GM18507 (cell line): ENCODE measurements around the gene COG8.
"Not testable (repeated sequence)": the region's sequence is repeated elsewhere in the genome, so short reads cannot be mapped to it uniquely, and the experiment has no call there.

Source experiments
- DNase-seq: peaks from one replicate; pipeline ENCODE4 v3.0.0; 2011; ENCODE audit warnings: low read depth; ENCODE audit not compliant: insufficient read length; ENCODE audit errors: extremely low spot score
- FAIRE-seq: peaks from 2 replicates; lab custom pipeline; 2011; peaks lifted over from hg19 to GRCh38; lab: Jason Lieb, UNC

Gene COG8

DNA sequence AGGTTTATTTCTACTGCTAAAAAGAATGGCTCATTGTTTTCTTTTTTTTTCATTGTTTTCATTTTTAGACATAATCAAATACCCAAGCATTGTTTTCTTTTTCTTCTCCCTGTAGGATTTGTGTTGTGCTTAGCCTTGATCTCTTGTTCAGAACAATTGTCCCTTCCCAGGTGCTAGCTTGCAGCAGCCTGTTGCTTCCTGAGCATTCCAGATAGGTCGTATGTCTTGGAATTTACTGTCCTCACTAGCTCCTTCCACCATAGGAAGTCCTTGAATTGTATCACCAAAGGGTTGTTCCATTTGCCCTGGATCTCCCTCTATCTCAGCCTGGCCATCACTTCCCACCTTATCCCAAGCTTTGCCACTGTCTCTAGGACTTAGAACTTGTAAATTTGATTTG is 38.2 kb downstream of the COG8 start:
- FAIRE-seq, result no peak
- DNase-seq, result no peak

DNA sequence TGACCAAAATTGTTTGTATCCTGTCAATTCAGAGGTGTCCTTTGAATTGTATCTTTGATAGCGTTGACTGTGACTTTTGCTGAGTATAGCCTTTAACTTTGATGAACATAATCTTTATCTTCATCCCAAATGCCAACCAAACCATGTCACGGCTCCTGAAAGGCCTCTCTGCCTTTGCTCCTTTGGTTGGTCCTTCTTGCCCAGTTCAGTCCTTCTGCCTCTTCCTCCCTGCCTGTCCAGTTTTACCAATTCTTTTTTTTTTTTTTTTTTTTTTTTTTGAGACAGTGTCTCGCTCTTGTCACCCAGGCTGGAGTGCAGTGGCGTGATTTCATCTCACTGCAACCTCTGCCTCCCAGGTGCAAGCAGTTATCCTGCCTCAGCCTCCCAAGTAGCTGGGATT is 41.1 kb downstream of the COG8 start:
- DNase-seq (no peak), FAIRE-seq (no peak)

DNA sequence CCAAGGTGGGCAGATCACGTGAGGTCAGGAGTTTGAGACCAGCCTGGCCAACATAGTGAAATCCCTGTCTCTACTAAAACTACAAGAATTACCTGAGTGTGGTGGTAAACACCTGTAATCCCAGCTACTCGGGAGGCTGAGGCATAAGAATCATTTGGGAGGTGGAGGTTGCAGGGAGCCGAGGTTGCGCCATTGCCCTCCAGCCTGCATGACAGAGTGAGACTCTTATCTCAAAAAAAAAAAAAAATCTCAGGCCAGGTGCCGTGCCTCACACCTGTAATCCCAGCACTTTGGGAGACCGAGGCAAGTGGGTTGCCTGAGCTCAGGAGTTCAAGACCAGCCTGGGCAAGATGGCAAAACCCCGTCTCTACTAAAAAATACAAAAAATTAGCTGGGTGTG is 42.6 kb downstream of the COG8 start:
- DNase-seq, FAIRE-seq: not testable (repeated sequence)

DNA sequence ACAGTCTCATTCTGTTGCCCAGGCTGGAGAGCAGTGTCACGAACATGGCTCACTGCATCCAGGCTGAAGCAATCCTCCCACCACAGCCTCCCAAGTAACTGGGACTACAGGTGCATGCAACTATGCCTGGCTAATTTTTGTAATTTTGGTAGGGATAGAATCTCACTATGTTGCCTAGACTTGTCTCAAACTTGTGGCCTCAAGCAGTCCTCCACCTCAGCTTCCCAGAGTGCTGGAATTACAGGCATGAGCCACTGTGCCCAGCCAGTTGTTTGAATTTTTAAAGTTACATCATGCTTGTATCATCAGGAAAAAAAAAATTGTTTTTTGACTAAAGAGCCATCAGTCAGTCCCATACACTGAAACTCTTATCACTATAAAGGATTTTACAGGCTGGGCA is 45.3 kb downstream of the COG8 start:
- DNase-seq (no peak), FAIRE-seq (no peak)

DNA sequence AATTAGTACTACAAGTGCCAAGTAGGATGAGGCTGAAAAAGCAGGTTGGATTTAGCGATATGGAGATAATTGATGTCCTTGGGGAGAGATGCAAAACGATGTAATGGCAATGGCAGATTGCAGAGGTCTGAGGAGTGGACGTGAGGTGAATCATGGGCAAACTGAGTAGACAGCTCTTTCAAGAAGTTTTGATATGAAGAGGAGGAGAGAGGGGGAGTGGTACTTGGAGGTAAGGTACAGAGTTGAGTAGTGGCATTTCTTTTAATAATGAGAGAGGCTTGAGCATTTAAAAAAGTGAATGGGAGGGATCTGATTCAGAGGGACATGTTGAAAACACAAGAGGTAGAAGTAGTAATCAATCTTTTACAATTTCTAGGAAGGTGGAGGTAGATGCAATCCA is 46.0 kb downstream of the COG8 start:
- no peak for FAIRE-seq
- no peak for DNase-seq

DNA sequence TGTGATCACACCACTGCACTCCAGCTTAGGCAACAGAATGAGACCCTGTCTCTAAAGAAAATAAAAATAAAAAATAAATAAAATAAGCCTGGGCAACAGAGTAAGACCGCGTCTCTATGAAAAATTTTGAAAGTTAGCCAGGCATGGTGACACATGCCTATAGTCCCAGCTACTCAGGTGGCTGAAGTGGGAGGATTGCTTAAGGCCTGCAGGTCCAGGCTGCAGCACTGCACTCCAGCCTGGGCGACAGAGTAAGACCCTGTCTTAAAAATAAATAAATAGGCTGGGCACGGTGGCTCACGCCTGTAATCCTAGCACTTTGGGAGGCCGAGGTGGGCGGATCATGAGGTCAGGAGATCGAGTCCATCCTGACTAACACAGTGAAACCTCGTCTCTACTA is 47.7 kb downstream of the COG8 start:
- not testable (repeated sequence) for FAIRE-seq, DNase-seq

DNA sequence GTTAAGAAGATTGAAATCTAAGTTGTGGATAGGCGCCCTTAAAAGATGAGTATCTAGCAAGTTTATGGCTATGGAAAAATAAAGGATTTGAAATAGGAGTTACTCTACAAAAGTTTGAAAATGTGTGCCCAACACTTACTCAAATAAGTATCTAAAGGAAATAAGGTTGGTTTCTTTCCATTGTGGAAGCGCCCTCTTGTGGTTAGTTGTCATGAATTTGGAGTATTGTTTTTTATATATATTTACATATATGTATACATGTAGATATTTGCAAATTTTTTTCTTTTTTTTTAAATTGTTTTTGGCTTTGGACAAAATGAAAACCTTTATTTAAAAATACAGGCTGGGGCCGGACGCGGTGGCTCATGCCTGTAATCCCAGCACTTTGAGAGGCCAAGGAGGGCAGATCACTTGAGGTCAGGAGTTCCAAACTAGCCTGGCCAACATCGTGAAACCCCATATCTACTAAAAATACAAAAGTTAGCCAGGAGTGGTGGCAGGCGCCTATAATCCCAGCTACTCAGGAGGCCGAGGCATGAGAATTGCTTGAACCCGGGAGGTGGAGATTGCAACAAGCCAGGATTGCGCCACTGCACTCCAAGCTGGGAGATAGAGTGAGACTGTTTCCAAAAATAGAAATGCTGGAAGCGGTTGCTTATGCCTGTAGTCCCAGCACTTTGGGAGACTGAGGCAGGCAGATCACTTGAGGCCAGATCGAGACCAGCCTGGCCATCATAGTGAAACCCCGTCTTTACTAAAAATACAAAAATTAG is 52.2 kb downstream of the COG8 start:
- FAIRE-seq (no peak), DNase-seq (peak; percentile 15)

DNA sequence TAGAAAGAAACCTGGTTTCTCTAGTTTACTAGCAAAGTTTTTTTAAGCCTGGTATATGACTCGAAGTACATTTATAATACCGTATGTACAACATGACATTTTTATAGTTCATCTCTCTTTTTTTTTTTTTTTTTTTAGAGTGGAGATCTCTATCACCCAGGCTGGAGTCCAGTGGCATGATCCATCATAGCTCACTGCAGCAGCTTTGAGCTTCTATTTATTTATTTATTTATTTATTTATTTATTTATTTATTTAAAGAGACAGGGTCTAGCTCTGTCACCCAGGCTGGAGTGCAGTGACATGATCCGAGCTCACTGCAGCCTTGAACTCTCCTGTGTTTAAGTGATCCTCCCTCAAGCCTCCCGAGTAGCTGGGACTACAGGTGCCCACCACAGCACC is 54.1 kb downstream of the COG8 start:
- FAIRE-seq, result no peak
- no peak for DNase-seq

DNA sequence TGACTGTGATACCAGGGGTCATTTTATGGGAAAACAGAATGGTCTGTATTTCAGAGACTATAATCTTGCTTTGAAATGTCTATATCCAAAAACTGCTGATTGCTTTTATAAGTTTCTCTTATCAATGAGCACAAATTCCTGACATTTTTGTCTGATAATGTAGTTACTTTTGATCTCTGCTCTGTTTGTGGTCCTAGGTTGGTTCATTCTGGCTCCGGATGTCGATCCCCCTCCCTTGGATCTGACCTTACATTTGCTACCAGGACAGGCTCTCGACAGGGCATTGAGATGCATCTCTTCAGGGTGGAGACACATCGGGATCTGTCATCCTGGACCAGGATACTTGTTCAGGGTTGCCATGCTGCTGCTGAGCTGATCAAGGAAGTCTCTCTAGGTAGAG is 55.5 kb downstream of the COG8 start:
- no peak for FAIRE-seq
- DNase-seq, result no peak

DNA sequence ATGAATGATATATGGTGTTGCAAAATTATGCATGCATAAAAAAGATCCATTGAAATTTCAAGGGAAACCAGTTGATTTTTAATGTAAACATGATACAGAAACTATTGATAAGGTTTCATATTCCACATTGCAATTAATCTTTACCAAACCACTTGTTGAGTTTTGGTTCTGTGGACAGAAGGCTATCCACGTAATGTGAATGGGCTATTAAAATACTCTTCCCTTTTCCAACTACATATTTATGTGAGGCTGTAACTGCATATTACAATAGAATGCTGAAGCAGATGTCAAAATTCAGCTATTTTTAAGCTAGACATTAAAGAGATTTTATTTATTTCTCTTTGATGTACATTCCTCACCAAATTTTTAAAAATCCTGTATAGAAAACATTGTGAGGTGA is 62.0 kb downstream of the COG8 start:
- no peak for DNase-seq
- no peak for FAIRE-seq
